SK-N-MC (cell line): ENCODE results near the gene NCBP2L.

ENCODE experiments used
- EZH2 ChIP-seq: fragments of 200-600 bp; sonication (generic); IDR thresholded peaks from one replicate; pipeline ENCODE4 v1.6.1; 2017; ENCODE audit warnings: antibody characterized with exemption
- FOXP2 ChIP-seq: optimal IDR thresholded peaks from 2 replicates; pipeline ENCODE3; 2011; ENCODE audit warnings: mild to moderate bottlenecking, moderate library complexity; ENCODE audit not compliant: insufficient read depth; ENCODE audit errors: extremely low read length, control extremely low read depth
- POLR2AphosphoS5 ChIP-seq: IDR thresholded peaks from 2 replicates; pipeline ENCODE4 v1.6.1; 2012; ENCODE audit warnings: mild to moderate bottlenecking, low read depth, low read length, borderline replicate concordance

GRCh38 chrX:107731831-107732502, 45.6 kb upstream of the NCBP2L start:
- no peak for TF ChIP-seq EZH2
- TF ChIP-seq POLR2AphosphoS5: no peak
- TF ChIP-seq FOXP2: no peak
